IPS-20b (cell line): ENCODE measurements around the gene FBXW10.
"Not testable (repeated sequence)": the region's sequence is repeated elsewhere in the genome, so short reads cannot be mapped to it uniquely, and the experiment has no call there.

Experiments used
- H3K27ac ChIP-seq: one replicate; pipeline ENCODE4 v1.5.1; 2013; ENCODE audit warnings: low read length
- H3K27me3 ChIP-seq: 2 replicates; pipeline ENCODE4 v1.6.1; 2013; ENCODE audit warnings: mild to moderate bottlenecking, low read length, inconsistent platforms; ENCODE audit not compliant: insufficient read depth
- H3K36me3 ChIP-seq: 2 replicates; pipeline ENCODE4 v1.6.1; 2013; ENCODE audit warnings: low read depth, mild to moderate bottlenecking, inconsistent platforms, low read length, moderate library complexity; ENCODE audit not compliant: insufficient read depth
- H3K4me1 ChIP-seq: 2 replicates; pipeline ENCODE4 v1.6.1; 2013; ENCODE audit warnings: mild to moderate bottlenecking, control low read depth, inconsistent platforms, low read length, moderate library complexity; ENCODE audit not compliant: insufficient read depth
- H3K4me3 ChIP-seq: 2 replicates; pipeline ENCODE4 v1.5.1; 2013; ENCODE audit warnings: mild to moderate bottlenecking, low read length, inconsistent platforms
- H3K9ac ChIP-seq: 2 replicates; pipeline ENCODE4 v1.6.1; 2013; ENCODE audit warnings: low read depth, mild to moderate bottlenecking, inconsistent platforms, low read length, moderate library complexity
- H3K9me3 ChIP-seq: 2 replicates; pipeline ENCODE4 v1.6.1; 2013; ENCODE audit warnings: mild to moderate bottlenecking, low read depth, low read length, inconsistent platforms; ENCODE audit not compliant: insufficient read depth

The FBXW10 gene

GRCh38 chr17:18803458-18804245, 59.8 kb downstream of the FBXW10 start:
- H3K36me3 ChIP-seq, result peaks cover 44% of the 10 kb centered on the region
- H3K4me1 ChIP-seq, result not testable (repeated sequence)

GRCh38 chr17:18815924-18816323, 72.1 kb downstream of the FBXW10 start:
- H3K36me3 ChIP-seq, H3K9ac ChIP-seq, H3K27me3 ChIP-seq, H3K9me3 ChIP-seq, H3K27ac ChIP-seq, H3K4me3 ChIP-seq, H3K4me1 ChIP-seq: not testable (repeated sequence)

More at GRCh38 chr17:18803458-18804245, 59.8 kb downstream of the FBXW10 start:
- not testable (repeated sequence) for H3K4me3 ChIP-seq, H3K27ac ChIP-seq, H3K27me3 ChIP-seq, H3K9me3 ChIP-seq, H3K9ac ChIP-seq

- H3K4me1 ChIP-seq, H3K27ac ChIP-seq, H3K4me3 ChIP-seq, H3K9me3 ChIP-seq, H3K36me3 ChIP-seq, H3K9ac ChIP-seq, H3K27me3 ChIP-seq: not testable (repeated sequence)
Measured at GRCh38 chr17:18816489-18817371, 72.9 kb downstream of the FBXW10 start.

- not testable (repeated sequence) for H3K36me3 ChIP-seq, H3K4me1 ChIP-seq, H3K9ac ChIP-seq, H3K4me3 ChIP-seq, H3K27ac ChIP-seq, H3K9me3 ChIP-seq, H3K27me3 ChIP-seq
Measured at GRCh38 chr17:18821430-18821829, 77.6 kb downstream of the FBXW10 start.

GRCh38 chr17:18827613-18828012, 83.8 kb downstream of the FBXW10 start:
- not testable (repeated sequence) for H3K27me3 ChIP-seq, H3K27ac ChIP-seq

More at GRCh38 chr17:18827613-18828012, 83.8 kb downstream of the FBXW10 start:
- not testable (repeated sequence) for H3K9ac ChIP-seq, H3K36me3 ChIP-seq, H3K4me1 ChIP-seq, H3K9me3 ChIP-seq, H3K4me3 ChIP-seq
